WTC11 (cell line): ENCODE data around the gene DNAJC3. TPM values are rescaled to one million over a fixed set of nuclear protein-coding genes. Genes with fewer than 3 reads are reported as not detected.

Experiments used
- ATAC-seq: fragments of 200-7000 bp; cut with Tn5 transposase; 2 replicates; pipeline ENCODE4 v1.10.0; 2021; ENCODE audit warnings: mild to moderate bottlenecking, moderate library complexity
- CTCF ChIA-PET: fragments of 300-600 bp; sonication (Branson Sonifier 250); formaldehyde crosslinking; loops from one replicate; lab custom pipeline; 2021; ENCODE audit warnings: antibody characterized with exemption; lab: Charles Lee
- POLR2A ChIA-PET: fragments of 350-600 bp; sonication (Branson Sonifier 250); formaldehyde crosslinking; loops from one replicate; lab custom pipeline; 2021; ENCODE audit warnings: antibody characterized with exemption; lab: Charles Lee
- DNase-seq: peaks from one replicate; pipeline ENCODE4 v3.0.0; 2021; ENCODE audit warnings: low spot score
- H3K27ac Mint-ChIP-seq: 2 replicates; pipeline ENCODE4 v1.8.0; 2021; ENCODE audit warnings: mixed read lengths
- H3K27me3 Mint-ChIP-seq: 2 replicates; pipeline ENCODE4 v1.8.0; 2021; ENCODE audit warnings: low read depth, mild to moderate bottlenecking, moderate library complexity, mixed read lengths
- H3K36me3 Mint-ChIP-seq: 2 replicates; pipeline ENCODE4 v1.8.0; 2021; ENCODE audit warnings: mixed read lengths
- H3K4me1 Mint-ChIP-seq: 2 replicates; pipeline ENCODE4 v1.8.0; 2022; ENCODE audit warnings: mixed read lengths
- H3K4me3 Mint-ChIP-seq: 2 replicates; pipeline ENCODE4 v1.8.0; 2021; ENCODE audit warnings: mild to moderate bottlenecking, moderate library complexity, mixed read lengths
- H3K9me3 Mint-ChIP-seq: 2 replicates; pipeline ENCODE4 v1.8.0; 2021; ENCODE audit warnings: mixed read lengths
- AFF4 ChIP-seq: sonication (generic); formaldehyde crosslinking; IDR thresholded peaks from 2 replicates; pipeline ENCODE4 v1.8.1; 2023; ENCODE audit warnings: mild to moderate bottlenecking, missing genetic modification reagents, borderline replicate concordance
- ATF2 ChIP-seq: sonication (generic); formaldehyde crosslinking; IDR thresholded peaks from 2 replicates; pipeline ENCODE4 v1.8.1; 2022; ENCODE audit warnings: low read depth, missing genetic modification reagents, borderline replicate concordance
- ATF3 ChIP-seq: sonication (generic); formaldehyde crosslinking; conservative IDR thresholded peaks from 2 replicates; pipeline ENCODE4 v1.8.1; 2022; ENCODE audit warnings: mild to moderate bottlenecking, missing genetic modification reagents
- E2F4 ChIP-seq: sonication (generic); formaldehyde crosslinking; IDR thresholded peaks from 2 replicates; pipeline ENCODE4 v1.8.1; 2022; ENCODE audit warnings: low read depth, mild to moderate bottlenecking, moderate library complexity, missing genetic modification reagents, borderline replicate concordance
- E2F5 ChIP-seq: sonication (generic); formaldehyde crosslinking; IDR thresholded peaks from 2 replicates; pipeline ENCODE4 v1.8.1; 2022; ENCODE audit warnings: mild to moderate bottlenecking, moderate library complexity, missing genetic modification reagents
- EMX1 ChIP-seq: fragments of 250-450 bp; sonication (Bioruptor Pico); IDR thresholded peaks from 2 replicates; pipeline ENCODE4 v1.8.0; 2021; ENCODE audit warnings: mild to moderate bottlenecking
- ERG ChIP-seq: fragments of 250-450 bp; sonication (Bioruptor Pico); IDR thresholded peaks from 2 replicates; pipeline ENCODE4 v1.8.0; 2021; ENCODE audit warnings: mild to moderate bottlenecking
- FOXK1 ChIP-seq: sonication (generic); formaldehyde crosslinking; IDR thresholded peaks from 2 replicates; pipeline ENCODE4 v1.8.0; 2022; ENCODE audit warnings: mild to moderate bottlenecking, moderate library complexity, missing genetic modification reagents
- IRF2 ChIP-seq: sonication (generic); formaldehyde crosslinking; IDR thresholded peaks from 2 replicates; pipeline ENCODE4 v1.8.0; 2022; ENCODE audit warnings: low read depth, missing genetic modification reagents, borderline replicate concordance
- MYBL2 ChIP-seq: sonication (generic); formaldehyde crosslinking; IDR thresholded peaks from 2 replicates; pipeline ENCODE4 v1.8.1; 2023; ENCODE audit warnings: mild to moderate bottlenecking, moderate library complexity, missing genetic modification reagents
- NFE2L1 ChIP-seq: sonication (generic); formaldehyde crosslinking; IDR thresholded peaks from 2 replicates; pipeline ENCODE4 v1.8.1; 2023; ENCODE audit warnings: missing genetic modification reagents
- RORB ChIP-seq: fragments of 250-450 bp; sonication (Bioruptor Pico); IDR thresholded peaks from 2 replicates; pipeline ENCODE4 v1.9.0; 2021; ENCODE audit warnings: mild to moderate bottlenecking
- USF1 ChIP-seq: sonication (generic); formaldehyde crosslinking; IDR thresholded peaks from 2 replicates; pipeline ENCODE4 v1.8.0; 2022; ENCODE audit warnings: mild to moderate bottlenecking, missing genetic modification reagents
- ZBTB43 ChIP-seq: sonication (generic); formaldehyde crosslinking; IDR thresholded peaks from 2 replicates; pipeline ENCODE4 v1.8.1; 2023; ENCODE audit warnings: mild to moderate bottlenecking, missing genetic modification reagents
- ZNF121 ChIP-seq: sonication (generic); formaldehyde crosslinking; IDR thresholded peaks from 2 replicates; pipeline ENCODE4 v1.8.0; 2023; ENCODE audit warnings: missing genetic modification reagents
- ZNF232 ChIP-seq: sonication (generic); formaldehyde crosslinking; IDR thresholded peaks from 2 replicates; pipeline ENCODE4 v1.8.0; 2022; ENCODE audit warnings: mild to moderate bottlenecking, missing genetic modification reagents
- ZNF396 ChIP-seq: fragments of 250-450 bp; sonication (Bioruptor Pico); IDR thresholded peaks from 2 replicates; pipeline ENCODE4 v1.8.0; 2021; ENCODE audit warnings: mild to moderate bottlenecking, moderate library complexity, borderline replicate concordance
- ZNF532 ChIP-seq: fragments of 250-450 bp; sonication (Bioruptor Pico); IDR thresholded peaks from 2 replicates; pipeline ENCODE4 v1.9.0; 2021; ENCODE audit warnings: mild to moderate bottlenecking, borderline replicate concordance
- total RNA-seq: library from RNA; stranded (reverse); gene quantifications from 3 replicates; pipeline ENCODE4 v1.2.3, GENCODE V29; 2021

DNAJC3 gene
- total RNA-seq, 1 experiment from 2014 or later, result 20.0 TPM

GRCh38 chr13:95822303-95822702 lies 145.4 kb downstream of the DNAJC3 start:
- H3K4me1 Mint-ChIP-seq, result no peaks in the 10 kb centered on the region

GRCh38 chr13:95833126-95833525 lies 156.2 kb downstream of the DNAJC3 start:
- no peak overlapping the region for H3K27ac Mint-ChIP-seq
- CTCF ChIA-PET, result interaction anchor here (0.5 to 4.9 kb wide), 25 partner anchors 9 to 429 kb away, joined by 3 to 100 read pairs (median 5); partner anchors contain the start of gene CLDN10
- H3K27me3 Mint-ChIP-seq, result no peaks in the 10 kb centered on the region; the same call in 1 of the 2 replicates
- no peak for DNase-seq
- TF ChIP-seq ATF2 (CRISPR knock-in tag) (no peak), ATF3 (no peak), ZNF396 (no peak), FOXK1 (CRISPR knock-in tag) (no peak), ERG (CRISPR knock-in tag) (no peak), ZNF232 (CRISPR knock-in tag) (no peak), E2F4 (CRISPR knock-in tag) (no peak), AFF4 (no peak), E2F5 (CRISPR knock-in tag) (no peak), RORB (CRISPR knock-in tag) (no peak), MYBL2 (CRISPR knock-in tag) (no peak), ZNF121 (CRISPR knock-in tag) (no peak), ZBTB43 (CRISPR knock-in tag) (no peak), ZNF532 (CRISPR knock-in tag) (no peak)
- POLR2A ChIA-PET, result no interaction called here
- ATAC-seq, result no peak
- H3K4me1 Mint-ChIP-seq, result peaks cover 4% of the 10 kb centered on the region
- H3K9me3 Mint-ChIP-seq, result peaks cover 34% of the 10 kb centered on the region
- peaks cover 40% of the 10 kb centered on the region for H3K36me3 Mint-ChIP-seq
- no peak overlapping the region for H3K4me3 Mint-ChIP-seq

More at GRCh38 chr13:95822303-95822702, 145.4 kb downstream of the DNAJC3 start:
- Mint-ChIP-seq H3K9me3 (peaks cover 24% of the 10 kb centered on the region), H3K27me3 (no peaks in the 10 kb centered on the region)
- DNase-seq, result no peak
- TF ChIP-seq EMX1 (CRISPR knock-in tag), result no peak
- TF ChIP-seq USF1 (CRISPR knock-in tag), result no peak
- no peak for TF ChIP-seq NFE2L1
- TF ChIP-seq IRF2, result no peak
- TF ChIP-seq, all 79 proteins: peak for 0
- CTCF ChIA-PET, result no interaction called here
- H3K4me3 Mint-ChIP-seq, result no peak overlapping the region
- POLR2A ChIA-PET, result no interaction called here
- ATAC-seq, result no peak
- H3K36me3 Mint-ChIP-seq, result peaks cover 14% of the 10 kb centered on the region
- no peak overlapping the region for H3K27ac Mint-ChIP-seq
